Liver (tissue), 3 donors: ENCODE results near the gene DAPK2.

Source experiments
- EGR1 ChIP-seq, 2 donors: IDR thresholded peaks; 2 replicates each; pipeline ENCODE4 v1.6.1; 2016 to 2018; ENCODE audit warnings: antibody characterized with exemption in 2 of 2, low read depth in 2 of 2
- GABPA ChIP-seq, 2 donors: IDR thresholded peaks in 1 of 2; conservative IDR thresholded peaks in 1 of 2; 2 replicates each; pipeline ENCODE4 v1.6.1; 2016; ENCODE audit warnings: antibody characterized with exemption in 2 of 2, mild to moderate bottlenecking in 1 of 2, moderate library complexity in 1 of 2
- HNF4A ChIP-seq, 2 donors: conservative IDR thresholded peaks; 2 replicates each; pipeline ENCODE4 v1.6.1; 2016; ENCODE audit warnings: antibody characterized with exemption in 2 of 2, mild to moderate bottlenecking in 2 of 2
- JUND ChIP-seq, 2 donors: IDR thresholded peaks; 2 replicates each; pipeline ENCODE4 v1.6.1; 2016; ENCODE audit warnings: antibody characterized with exemption in 2 of 2
- MAX ChIP-seq: IDR thresholded peaks from 2 replicates; pipeline ENCODE4 v1.6.1; 2016; ENCODE audit warnings: antibody characterized with exemption
- NR2F2 ChIP-seq: IDR thresholded peaks from 2 replicates; pipeline ENCODE4 v1.6.1; 2016; ENCODE audit warnings: antibody characterized with exemption
- RAD21 ChIP-seq, 2 donors: IDR thresholded peaks; 2 replicates each; pipeline ENCODE4 v1.6.1; 2016; ENCODE audit warnings: antibody characterized with exemption in 2 of 2, mild to moderate bottlenecking in 2 of 2
- RXRA ChIP-seq, 2 donors: IDR thresholded peaks; 2 replicates each; pipeline ENCODE4 v1.6.1; 2017 to 2018; ENCODE audit warnings: antibody characterized with exemption in 2 of 2, mild to moderate bottlenecking in 1 of 2
- SP1 ChIP-seq: IDR thresholded peaks from 2 replicates; pipeline ENCODE4 v1.6.1; 2018; ENCODE audit warnings: antibody characterized with exemption, mild to moderate bottlenecking
- TAF1 ChIP-seq: conservative IDR thresholded peaks from 2 replicates; pipeline ENCODE4 v1.6.1; 2016; ENCODE audit warnings: antibody characterized with exemption, mild to moderate bottlenecking
- YY1 ChIP-seq: IDR thresholded peaks from 2 replicates; pipeline ENCODE4 v1.6.1; 2016; ENCODE audit warnings: antibody characterized with exemption, mild to moderate bottlenecking
- TF ChIP-seq, protein P1 (sequence below): fragments of 150-350 bp; IDR thresholded peaks from 2 replicates; pipeline ENCODE4 v1.5.1; 2017; ENCODE audit warnings: improper control_type of control experiment, low read depth, low read length; ENCODE audit not compliant: missing input control
- TF ChIP-seq, protein P2 (sequence below): IDR thresholded peaks from 2 replicates; pipeline ENCODE4 v1.6.1; 2016; ENCODE audit warnings: antibody characterized with exemption, mild to moderate bottlenecking
- TF ChIP-seq, protein P3 (sequence below): IDR thresholded peaks from 2 replicates; pipeline ENCODE4 v1.6.1; 2016; ENCODE audit warnings: antibody characterized with exemption
- donor health status: healthy.
- donor health status: healthy.

DNA sequence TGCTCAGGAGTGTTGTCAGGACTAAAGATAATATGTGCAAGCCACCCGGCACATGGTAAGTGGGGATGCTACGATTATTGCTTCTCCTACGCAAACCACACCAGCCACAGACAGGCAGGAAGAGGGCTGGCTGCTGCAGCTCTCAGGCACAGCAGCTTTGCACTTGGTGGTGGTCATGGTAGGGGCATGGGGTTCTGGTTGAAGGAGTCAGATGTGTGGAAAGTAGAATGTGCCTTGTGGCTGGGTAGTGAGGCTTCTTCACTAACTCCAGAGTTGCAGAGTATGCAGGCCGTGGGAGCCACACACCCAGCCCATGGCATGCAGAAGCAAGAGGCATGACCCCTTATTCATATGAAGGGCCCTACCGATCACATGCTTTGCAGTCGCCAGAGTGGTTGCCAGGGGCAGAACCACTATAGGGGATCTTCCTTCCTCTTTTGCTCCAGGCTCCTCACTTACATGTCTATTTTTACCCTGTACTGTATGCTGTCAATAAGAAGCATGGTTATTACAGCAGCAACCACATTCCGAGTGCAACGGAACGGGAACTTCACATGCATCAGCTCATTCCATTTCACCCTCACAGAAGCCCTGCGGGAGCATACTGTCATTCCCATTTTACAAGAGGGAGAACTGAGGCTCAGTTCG, 153.4 kb downstream of the DAPK2 start:
- TF ChIP-seq, protein P1, sequence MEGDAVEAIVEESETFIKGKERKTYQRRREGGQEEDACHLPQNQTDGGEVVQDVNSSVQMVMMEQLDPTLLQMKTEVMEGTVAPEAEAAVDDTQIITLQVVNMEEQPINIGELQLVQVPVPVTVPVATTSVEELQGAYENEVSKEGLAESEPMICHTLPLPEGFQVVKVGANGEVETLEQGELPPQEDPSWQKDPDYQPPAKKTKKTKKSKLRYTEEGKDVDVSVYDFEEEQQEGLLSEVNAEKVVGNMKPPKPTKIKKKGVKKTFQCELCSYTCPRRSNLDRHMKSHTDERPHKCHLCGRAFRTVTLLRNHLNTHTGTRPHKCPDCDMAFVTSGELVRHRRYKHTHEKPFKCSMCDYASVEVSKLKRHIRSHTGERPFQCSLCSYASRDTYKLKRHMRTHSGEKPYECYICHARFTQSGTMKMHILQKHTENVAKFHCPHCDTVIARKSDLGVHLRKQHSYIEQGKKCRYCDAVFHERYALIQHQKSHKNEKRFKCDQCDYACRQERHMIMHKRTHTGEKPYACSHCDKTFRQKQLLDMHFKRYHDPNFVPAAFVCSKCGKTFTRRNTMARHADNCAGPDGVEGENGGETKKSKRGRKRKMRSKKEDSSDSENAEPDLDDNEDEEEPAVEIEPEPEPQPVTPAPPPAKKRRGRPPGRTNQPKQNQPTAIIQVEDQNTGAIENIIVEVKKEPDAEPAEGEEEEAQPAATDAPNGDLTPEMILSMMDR, result no peak
- TF ChIP-seq MAX, result peak; percentile 17
- TF ChIP-seq RAD21 (IDR thresholded peaks at IDR 0.05), result no peak
- TF ChIP-seq NR2F2, result no peak
- TF ChIP-seq GABPA (IDR thresholded peaks at IDR 0.05 in 1 of 2, conservative IDR thresholded peaks at IDR 0.05 in 1 of 2), result no peak
- TF ChIP-seq SP1, result no peak
- no peak for TF ChIP-seq TAF1
- TF ChIP-seq, protein P2, sequence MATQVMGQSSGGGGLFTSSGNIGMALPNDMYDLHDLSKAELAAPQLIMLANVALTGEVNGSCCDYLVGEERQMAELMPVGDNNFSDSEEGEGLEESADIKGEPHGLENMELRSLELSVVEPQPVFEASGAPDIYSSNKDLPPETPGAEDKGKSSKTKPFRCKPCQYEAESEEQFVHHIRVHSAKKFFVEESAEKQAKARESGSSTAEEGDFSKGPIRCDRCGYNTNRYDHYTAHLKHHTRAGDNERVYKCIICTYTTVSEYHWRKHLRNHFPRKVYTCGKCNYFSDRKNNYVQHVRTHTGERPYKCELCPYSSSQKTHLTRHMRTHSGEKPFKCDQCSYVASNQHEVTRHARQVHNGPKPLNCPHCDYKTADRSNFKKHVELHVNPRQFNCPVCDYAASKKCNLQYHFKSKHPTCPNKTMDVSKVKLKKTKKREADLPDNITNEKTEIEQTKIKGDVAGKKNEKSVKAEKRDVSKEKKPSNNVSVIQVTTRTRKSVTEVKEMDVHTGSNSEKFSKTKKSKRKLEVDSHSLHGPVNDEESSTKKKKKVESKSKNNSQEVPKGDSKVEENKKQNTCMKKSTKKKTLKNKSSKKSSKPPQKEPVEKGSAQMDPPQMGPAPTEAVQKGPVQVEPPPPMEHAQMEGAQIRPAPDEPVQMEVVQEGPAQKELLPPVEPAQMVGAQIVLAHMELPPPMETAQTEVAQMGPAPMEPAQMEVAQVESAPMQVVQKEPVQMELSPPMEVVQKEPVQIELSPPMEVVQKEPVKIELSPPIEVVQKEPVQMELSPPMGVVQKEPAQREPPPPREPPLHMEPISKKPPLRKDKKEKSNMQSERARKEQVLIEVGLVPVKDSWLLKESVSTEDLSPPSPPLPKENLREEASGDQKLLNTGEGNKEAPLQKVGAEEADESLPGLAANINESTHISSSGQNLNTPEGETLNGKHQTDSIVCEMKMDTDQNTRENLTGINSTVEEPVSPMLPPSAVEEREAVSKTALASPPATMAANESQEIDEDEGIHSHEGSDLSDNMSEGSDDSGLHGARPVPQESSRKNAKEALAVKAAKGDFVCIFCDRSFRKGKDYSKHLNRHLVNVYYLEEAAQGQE, result no peak
- TF ChIP-seq EGR1 (IDR thresholded peaks at IDR 0.05; ENCODE audit: low read depth in 2 of 2), result no peak
- no peak for TF ChIP-seq JUND (IDR thresholded peaks at IDR 0.05)
- TF ChIP-seq, protein P3, sequence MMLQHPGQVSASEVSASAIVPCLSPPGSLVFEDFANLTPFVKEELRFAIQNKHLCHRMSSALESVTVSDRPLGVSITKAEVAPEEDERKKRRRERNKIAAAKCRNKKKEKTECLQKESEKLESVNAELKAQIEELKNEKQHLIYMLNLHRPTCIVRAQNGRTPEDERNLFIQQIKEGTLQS, result no peak
- no peak for TF ChIP-seq YY1
- TF ChIP-seq HNF4A (conservative IDR thresholded peaks at IDR 0.05), result no peak
- TF ChIP-seq RXRA (IDR thresholded peaks at IDR 0.05), result no peak
